Tibial nerve (tissue), 4 donors: ENCODE results near the gene CYTH2. TPM values are rescaled to one million over a fixed set of nuclear protein-coding genes. Genes with fewer than 3 reads are reported as not detected.

ENCODE experiments used
- DNase-seq, 2 donors: peaks; one replicate each; pipeline ENCODE4 v3.0.0-alpha.2; 2019; ENCODE audit warnings: low spot score in 2 of 2
- H3K27ac ChIP-seq, 4 donors: fragments of 200-600 bp; sonication (generic) in 3 of 4; one replicate each; pipeline ENCODE4 v1.5.1; 2017 to 2019; ENCODE audit warnings: mild to moderate bottlenecking in 1 of 4
- H3K27me3 ChIP-seq, 2 donors: fragments of 200-600 bp; sonication (generic) in 1 of 2; one replicate each; pipeline versions ENCODE4 v1.5.1 to v1.6.0; 2017 to 2019
- H3K36me3 ChIP-seq, 3 donors: fragments of 200-600 bp; sonication (generic); one replicate each; pipeline ENCODE4 v1.5.1; 2018 to 2019
- H3K4me1 ChIP-seq, 4 donors: fragments of 200-600 bp; sonication (generic) in 3 of 4; one replicate each; pipeline ENCODE4 v1.5.1; 2017 to 2019
- H3K4me3 ChIP-seq, 4 donors: fragments of 200-600 bp; sonication (generic) in 3 of 4; one replicate each; pipeline ENCODE4 v1.5.1; 2017 to 2019; ENCODE audit warnings: mild to moderate bottlenecking in 1 of 4, moderate library complexity in 1 of 4
- H3K9me3 ChIP-seq, 4 donors: fragments of 200-600 bp; sonication (generic) in 3 of 4; one replicate each; pipeline ENCODE4 v1.5.1; 2017 to 2019
- CTCF ChIP-seq, 5 experiments: fragments of 200-600 bp in 3 of 5; fragments of 450-650 bp in 2 of 5; sonication (generic) in 3 of 5; IDR thresholded peaks; one replicate each; pipeline ENCODE4 v1.5.1; 2016 to 2019; ENCODE audit warnings: antibody characterized with exemption in 5 of 5, mild to moderate bottlenecking in 3 of 5, moderate library complexity in 2 of 5
- EP300 ChIP-seq, 2 donors: sonication (generic); formaldehyde crosslinking; IDR thresholded peaks; one replicate each; pipeline ENCODE4 v1.6.1; 2017; ENCODE audit warnings: antibody characterized with exemption in 2 of 2, mild to moderate bottlenecking in 1 of 2
- POLR2A ChIP-seq, 2 donors: fragments of 450-650 bp; IDR thresholded peaks; one replicate each; pipeline ENCODE4 v1.6.1; 2017; ENCODE audit warnings: antibody characterized with exemption in 2 of 2, mild to moderate bottlenecking in 2 of 2, moderate library complexity in 2 of 2
- WGBS, 2 donors: methylation state at CpG; one replicate each; pipeline ENCODE4 v1.1.5; 2018; 5-methylcytosine and 5-hydroxymethylcytosine counted together
- total RNA-seq, 4 donors: library from RNA; depleted of rRNA; stranded (reverse); fragments of >200 nt; gene quantifications; one replicate each; pipeline ENCODE4 v1.1.0, GENCODE V29; 2016

The CYTH2 gene
- total RNA-seq, 4 donors from 2014 or later, result 56.7 to 114 (median 65.1) TPM

GRCh38 chr19:48466561-48467325 lies 2.4 kb upstream of the CYTH2 start:
- no peaks in the 10 kb centered on the region for H3K27me3 ChIP-seq
- peaks cover 0 to 25% (median 13%) of the 10 kb centered on the region in 3 donors for H3K36me3 ChIP-seq
- WGBS, 2 donors, result 59 to 61% methylated on average over 11 to 16 of the region's 16 CpGs
- peaks cover 0 to 29% (median 9%) of the 10 kb centered on the region in 4 donors for H3K4me1 ChIP-seq
- H3K4me3 ChIP-seq, result no peak overlapping the region
- H3K27ac ChIP-seq, result no peak overlapping the region
- no peak for DNase-seq
- TF ChIP-seq POLR2A (IDR thresholded peaks at IDR 0.05), result no peak
- no peak for TF ChIP-seq CTCF (IDR thresholded peaks at IDR 0.05)
- no peak for TF ChIP-seq EP300 (IDR thresholded peaks at IDR 0.05)
- no peaks in the 10 kb centered on the region for H3K9me3 ChIP-seq

- whole genome bisulfite sequencing, 2 donors, result 0% methylated on average over 36 of the region's 36 CpGs
- Histone ChIP-seq H3K4me3 (peak overlapping the region; percentile 94 to 99 (median 98)), H3K27me3 (no peaks in the 10 kb centered on the region), H3K36me3 (peaks cover 2 to 37% (median 28%) of the 10 kb centered on the region in 3 donors), H3K4me1 (peaks cover 0 to 35% (median 9%) of the 10 kb centered on the region in 4 donors), H3K27ac (peak overlapping the region; percentile 93 to 100 (median 98)), H3K9me3 (no peaks in the 10 kb centered on the region)
- DNase-seq, result peak; percentile 99
- TF ChIP-seq EP300 (IDR thresholded peaks at IDR 0.05), result peak in 1 of 2 donors; percentile 92
- TF ChIP-seq CTCF (IDR thresholded peaks at IDR 0.05), result no peak
- TF ChIP-seq POLR2A (IDR thresholded peaks at IDR 0.05), result no peak
Observed at GRCh38 chr19:48468772-48469288, 339 bp upstream of the CYTH2 start.

GRCh38 chr19:48469934-48470680 lies 938 bp downstream of the CYTH2 start:
- Histone ChIP-seq H3K27me3 (no peaks in the 10 kb centered on the region), H3K4me3 (peak overlapping the region; percentile 94 to 99 (median 98)), H3K27ac (peak overlapping the region; percentile 93 to 100 (median 98)), H3K9me3 (no peaks in the 10 kb centered on the region), H3K4me1 (peaks cover 0 to 35% (median 9%) of the 10 kb centered on the region in 4 donors), H3K36me3 (peaks cover 2 to 49% (median 36%) of the 10 kb centered on the region in 3 donors)
- TF ChIP-seq EP300 (IDR thresholded peaks at IDR 0.05) (no peak), POLR2A (IDR thresholded peaks at IDR 0.05) (no peak), CTCF (IDR thresholded peaks at IDR 0.05) (no peak)
- WGBS, 2 donors, result 44 to 51% methylated on average over 20 of the region's 20 CpGs
- DNase-seq, result no peak

- no peak for DNase-seq
- TF ChIP-seq POLR2A (IDR thresholded peaks at IDR 0.05) (no peak), CTCF (IDR thresholded peaks at IDR 0.05) (no peak), EP300 (IDR thresholded peaks at IDR 0.05) (no peak)
- Histone ChIP-seq H3K4me3 (no peak overlapping the region), H3K36me3 (peaks cover 5 to 57% (median 39%) of the 10 kb centered on the region in 3 donors), H3K9me3 (no peaks in the 10 kb centered on the region), H3K27me3 (no peaks in the 10 kb centered on the region), H3K4me1 (peaks cover 0 to 35% (median 9%) of the 10 kb centered on the region in 4 donors), H3K27ac (no peak overlapping the region)
- 90 to 92% methylated on average over 9 to 10 of the region's 10 CpGs for WGBS, 2 donors
Observed at GRCh38 chr19:48470856-48471255, 1.7 kb downstream of the CYTH2 start.
